HUES6 (cell line): Measurements from ENCODE around the gene GPR15.
"Not testable (repeated sequence)": the region's sequence is repeated elsewhere in the genome, so short reads cannot be mapped to it uniquely, and the experiment has no call there.

Experiments used
- H3K27ac ChIP-seq: 2 replicates; pipeline ENCODE4 v1.7.0; 2013; ENCODE audit warnings: low read depth, mild to moderate bottlenecking, low read length, inconsistent platforms
- H3K27me3 ChIP-seq: 2 replicates; pipeline ENCODE4 v1.6.1; 2013; ENCODE audit warnings: low read length; ENCODE audit not compliant: control insufficient read depth, insufficient read depth
- H3K36me3 ChIP-seq: 2 replicates; pipeline ENCODE4 v1.6.1; 2013; ENCODE audit warnings: low read length; ENCODE audit not compliant: control insufficient read depth, insufficient read depth
- H3K4me1 ChIP-seq: 2 replicates; pipeline ENCODE4 v1.6.1; 2013; ENCODE audit warnings: low read length; ENCODE audit not compliant: control insufficient read depth, insufficient read depth
- H3K4me3 ChIP-seq: 2 replicates; pipeline ENCODE4 v1.5.1; 2013; ENCODE audit warnings: low read depth, low read length
- H3K9ac ChIP-seq: one replicate; pipeline ENCODE4 v1.6.1; 2013; ENCODE audit warnings: mild to moderate bottlenecking, low read length
- H3K9me3 ChIP-seq: 2 replicates; pipeline ENCODE4 v1.6.1; 2013; ENCODE audit warnings: low read depth, low read length; ENCODE audit not compliant: control insufficient read depth, insufficient read depth

Gene GPR15

GRCh38 chr3:98559769-98560168 lies 28.0 kb downstream of the GPR15 start:
- not testable (repeated sequence) for H3K27ac ChIP-seq, H3K4me1 ChIP-seq

GRCh38 chr3:98560911-98561310 lies 29.1 kb downstream of the GPR15 start:
- Histone ChIP-seq H3K9me3 (no peaks in the 10 kb centered on the region), H3K4me3 (no peak overlapping the region), H3K27me3 (no peaks in the 10 kb centered on the region), H3K9ac (no peak overlapping the region), H3K27ac (no peak overlapping the region), H3K4me1 (no peaks in the 10 kb centered on the region), H3K36me3 (no peaks in the 10 kb centered on the region)

More at GRCh38 chr3:98559769-98560168, 28.0 kb downstream of the GPR15 start:
- not testable (repeated sequence) for H3K4me3 ChIP-seq, H3K36me3 ChIP-seq, H3K9ac ChIP-seq, H3K9me3 ChIP-seq, H3K27me3 ChIP-seq

GRCh38 chr3:98561727-98562521 lies 30.1 kb downstream of the GPR15 start:
- H3K36me3 ChIP-seq: no peaks in the 10 kb centered on the region
- no peaks in the 10 kb centered on the region for H3K27me3 ChIP-seq
- H3K4me1 ChIP-seq: no peaks in the 10 kb centered on the region
- no peaks in the 10 kb centered on the region for H3K9me3 ChIP-seq
- no peak overlapping the region for H3K9ac ChIP-seq
- H3K27ac ChIP-seq: no peak overlapping the region
- H3K4me3 ChIP-seq: no peak overlapping the region

- H3K36me3 ChIP-seq: no peaks in the 10 kb centered on the region
- H3K27me3 ChIP-seq: no peaks in the 10 kb centered on the region
- no peak overlapping the region for H3K4me3 ChIP-seq
- H3K27ac ChIP-seq: no peak overlapping the region
- no peaks in the 10 kb centered on the region for H3K9me3 ChIP-seq
- H3K4me1 ChIP-seq: no peaks in the 10 kb centered on the region
- H3K9ac ChIP-seq: no peak overlapping the region
Observed at GRCh38 chr3:98563661-98564281, 32.0 kb downstream of the GPR15 start.

- Histone ChIP-seq H3K4me3 (no peak overlapping the region), H3K4me1 (no peaks in the 10 kb centered on the region), H3K27ac (no peak overlapping the region), H3K27me3 (no peaks in the 10 kb centered on the region), H3K36me3 (no peaks in the 10 kb centered on the region), H3K9me3 (no peaks in the 10 kb centered on the region), H3K9ac (no peak overlapping the region)
Observed at GRCh38 chr3:98564282-98565005, 32.7 kb downstream of the GPR15 start.

- no peak overlapping the region for H3K9ac ChIP-seq
- no peaks in the 10 kb centered on the region for H3K27me3 ChIP-seq
- no peaks in the 10 kb centered on the region for H3K9me3 ChIP-seq
- H3K4me3 ChIP-seq: no peak overlapping the region
- no peak overlapping the region for H3K27ac ChIP-seq
- H3K36me3 ChIP-seq: no peaks in the 10 kb centered on the region
- H3K4me1 ChIP-seq: no peaks in the 10 kb centered on the region
Observed at GRCh38 chr3:98565237-98565643, 33.5 kb downstream of the GPR15 start.

GRCh38 chr3:98565843-98566242 lies 34.1 kb downstream of the GPR15 start:
- no peak overlapping the region for H3K4me3 ChIP-seq
- no peaks in the 10 kb centered on the region for H3K27me3 ChIP-seq
- H3K9me3 ChIP-seq: no peaks in the 10 kb centered on the region
- no peaks in the 10 kb centered on the region for H3K4me1 ChIP-seq
- H3K27ac ChIP-seq: no peak overlapping the region
- no peaks in the 10 kb centered on the region for H3K36me3 ChIP-seq
- H3K9ac ChIP-seq: no peak overlapping the region

GRCh38 chr3:98567666-98568270 lies 36.0 kb downstream of the GPR15 start:
- Histone ChIP-seq H3K4me1 (no peaks in the 10 kb centered on the region), H3K36me3 (no peaks in the 10 kb centered on the region), H3K27ac (no peak overlapping the region), H3K27me3 (no peaks in the 10 kb centered on the region), H3K4me3 (no peak overlapping the region), H3K9ac (no peak overlapping the region), H3K9me3 (no peaks in the 10 kb centered on the region)

- Histone ChIP-seq H3K4me3 (no peak overlapping the region), H3K4me1 (0 out of 2 replicates have a peak, but pooled peaks cover 4% of the 10 kb centered on the region), H3K9ac (no peak overlapping the region), H3K36me3 (no peaks in the 10 kb centered on the region), H3K9me3 (no peaks in the 10 kb centered on the region), H3K27ac (no peak overlapping the region), H3K27me3 (no peaks in the 10 kb centered on the region)
Observed at GRCh38 chr3:98568402-98568801, 36.6 kb downstream of the GPR15 start.

- Histone ChIP-seq H3K27ac (no peak overlapping the region), H3K9ac (no peak overlapping the region), H3K4me1 (0 out of 2 replicates have a peak, but pooled peaks cover 4% of the 10 kb centered on the region)
Observed at GRCh38 chr3:98573181-98573728, 41.5 kb downstream of the GPR15 start.

More at GRCh38 chr3:98573181-98573728, 41.5 kb downstream of the GPR15 start:
- Histone ChIP-seq H3K4me3 (no peak overlapping the region), H3K36me3 (peaks cover 18% of the 10 kb centered on the region), H3K9me3 (no peaks in the 10 kb centered on the region), H3K27me3 (no peaks in the 10 kb centered on the region)
